HEK293T (cell line): ENCODE data around the gene CXCL16.
"Not testable (repeated sequence)": the region's sequence is repeated elsewhere in the genome, so short reads cannot be mapped to it uniquely, and the experiment has no call there.

ENCODE experiments used
- CTCF ChIA-PET: fragments of 350-600 bp; formaldehyde crosslinking; extraction: SDS; loops from one replicate; lab custom pipeline; 2021; ENCODE audit warnings: antibody characterized with exemption, inconsistent platforms; lab: Yijun Ruan, JAX
- POLR2A ChIA-PET: fragments of 350-600 bp; formaldehyde crosslinking; extraction: SDS; loops from one replicate; lab custom pipeline; 2020; ENCODE audit warnings: antibody characterized with exemption, inconsistent platforms; lab: Yijun Ruan, JAX
- DNase-seq: peaks from one replicate; pipeline ENCODE4 v3.0.0; 2012; ENCODE audit warnings: mixed read lengths; ENCODE audit errors: extremely low spot score
- ARNT ChIP-seq: fragments of 450-650 bp; IDR thresholded peaks from 2 replicates; pipeline ENCODE4 v1.6.1; 2017; ENCODE audit warnings: mild to moderate bottlenecking
- BHLHE40 ChIP-seq: fragments of 450-650 bp; IDR thresholded peaks from 2 replicates; pipeline ENCODE4 v1.6.1; 2016; ENCODE audit warnings: mild to moderate bottlenecking, moderate library complexity, borderline replicate concordance
- CTBP1 ChIP-seq: fragments of 450-650 bp; IDR thresholded peaks from 2 replicates; pipeline ENCODE4 v1.6.1; 2016; ENCODE audit warnings: borderline replicate concordance
- ELF4 ChIP-seq: fragments of 450-650 bp; IDR thresholded peaks from 2 replicates; pipeline ENCODE4 v1.6.1; 2017; ENCODE audit warnings: antibody characterized with exemption
- FOXA1 ChIP-seq: fragments of 450-650 bp; IDR thresholded peaks from 2 replicates; pipeline ENCODE4 v1.6.1; 2016; ENCODE audit warnings: mild to moderate bottlenecking
- FOXK2 ChIP-seq: fragments of 450-650 bp; IDR thresholded peaks from 2 replicates; pipeline ENCODE4 v1.6.1; 2016; ENCODE audit warnings: mild to moderate bottlenecking
- FOXM1 ChIP-seq: fragments of 450-650 bp; IDR thresholded peaks from 2 replicates; pipeline ENCODE4 v1.6.1; 2017; ENCODE audit warnings: mild to moderate bottlenecking, borderline replicate concordance
- HDGF ChIP-seq: fragments of 450-650 bp; IDR thresholded peaks from 2 replicates; pipeline ENCODE4 v1.6.1; 2017; ENCODE audit warnings: antibody characterized with exemption, borderline replicate concordance
- L3MBTL2 ChIP-seq: fragments of 450-650 bp; conservative IDR thresholded peaks from 2 replicates; pipeline ENCODE4 v1.6.1; 2016; ENCODE audit warnings: mild to moderate bottlenecking
- LEF1 ChIP-seq: fragments of 450-650 bp; IDR thresholded peaks from 2 replicates; pipeline ENCODE4 v1.6.1; 2017; ENCODE audit warnings: mild to moderate bottlenecking, borderline replicate concordance
- NFRKB ChIP-seq: fragments of 450-650 bp; IDR thresholded peaks from 2 replicates; pipeline ENCODE4 v1.6.1; 2016; ENCODE audit warnings: mild to moderate bottlenecking, moderate library complexity
- PKNOX1 ChIP-seq: fragments of 450-650 bp; IDR thresholded peaks from 2 replicates; pipeline ENCODE4 v1.6.1; 2016
- SP1 ChIP-seq: fragments of 450-650 bp; IDR thresholded peaks from 2 replicates; pipeline ENCODE4 v1.6.1; 2017
- SUZ12 ChIP-seq: fragments of 450-650 bp; IDR thresholded peaks from 2 replicates; pipeline ENCODE4 v1.6.1; 2016; ENCODE audit warnings: mild to moderate bottlenecking
- TARDBP ChIP-seq: fragments of 450-650 bp; IDR thresholded peaks from 2 replicates; pipeline ENCODE4 v1.6.1; 2016
- ZNF384 ChIP-seq: fragments of 450-650 bp; IDR thresholded peaks from 2 replicates; pipeline ENCODE4 v1.6.1; 2016

The CXCL16 gene

GRCh38 chr17:4717791-4718190 is 21.9 kb downstream of the CXCL16 start:
- TF ChIP-seq PKNOX1 (no peak), ZNF384 (no peak), CTBP1 (no peak), ARNT (no peak), L3MBTL2 (no peak), SUZ12 (no peak), FOXA1 (no peak), FOXM1 (no peak), HDGF (no peak), FOXK2 (no peak), LEF1 (no peak), NFRKB (no peak), SP1 (no peak), BHLHE40 (no peak), ELF4 (no peak), TARDBP (no peak)
- DNase-seq, result no peak
- ChIA-PET POLR2A (no interaction called here), CTCF (no interaction called here)

- TF ChIP-seq ARNT (no peak), SP1 (no peak), L3MBTL2 (no peak), PKNOX1 (no peak)
- POLR2A ChIA-PET, result interaction anchor here (0.7 to 1.0 kb wide), 2 partner anchors 14 to 19 kb away, joined by 3 to 4 read pairs; no protein-coding TSS in a partner anchor
These were observed 23.6 kb downstream of the CXCL16 start for GRCh38 chr17:4716081-4716480.

GRCh38 chr17:4715063-4715744 is 24.5 kb downstream of the CXCL16 start:
- POLR2A ChIA-PET, result interaction anchor here (0.7 to 1.0 kb wide), 2 partner anchors 15 to 20 kb away, joined by 3 to 4 read pairs; no protein-coding TSS in a partner anchor
- CTCF ChIA-PET, result no interaction called here

More at GRCh38 chr17:4716081-4716480, 23.6 kb downstream of the CXCL16 start:
- DNase-seq, result no peak
- CTCF ChIA-PET, result no interaction called here

GRCh38 chr17:4714340-4715062 is 25.2 kb downstream of the CXCL16 start:
- POLR2A ChIA-PET, DNase-seq: not testable (repeated sequence)
- CTCF ChIA-PET, result interaction anchor here (0.5 kb wide), 1 partner anchor 149 kb away, joined by 3 read pairs; no protein-coding TSS in a partner anchor

More at GRCh38 chr17:4715063-4715744, 24.5 kb downstream of the CXCL16 start:
- TF ChIP-seq FOXA1 (no peak), ZNF384 (no peak), ARNT (no peak), BHLHE40 (no peak), LEF1 (no peak), CTBP1 (no peak), NFRKB (no peak), SUZ12 (no peak), FOXK2 (no peak), PKNOX1 (no peak), ELF4 (no peak), FOXM1 (no peak), TARDBP (no peak)
- DNase-seq, result no peak

- TF ChIP-seq ZNF384 (no peak), FOXM1 (no peak), L3MBTL2 (no peak), ARNT (no peak), FOXA1 (no peak)
- ChIA-PET CTCF (no interaction called here), POLR2A (no interaction called here)
- no peak for DNase-seq
These were observed 27.2 kb downstream of the CXCL16 start for GRCh38 chr17:4712526-4712925.

GRCh38 chr17:4711661-4712181 is 28.0 kb downstream of the CXCL16 start:
- POLR2A ChIA-PET, result interaction anchor here (0.6 to 1.0 kb wide), 3 partner anchors 13 to 18 kb away, joined by 3 to 4 read pairs (median 3); no protein-coding TSS in a partner anchor
- DNase-seq, result no peak
- CTCF ChIA-PET, result no interaction called here
- TF ChIP-seq HDGF, result no peak
- TF ChIP-seq ZNF384, result no peak
